Bone marrow (tissue), 2 donors: ENCODE data around the gene PPP2CA.
"Not testable (repeated sequence)": the region's sequence is repeated elsewhere in the genome, so short reads cannot be mapped to it uniquely, and the experiment has no call there.

Experiments used
- DNase-seq, 2 donors: peaks; one replicate each; lab custom pipeline; 2025; lab: John Stamatoyannopoulos, UW

PPP2CA gene

GRCh38 chr5:134225780-134226440 lies at the start of gene PPP2CA:
PPP2CA (minus strand) TSS chr5:134226073; CDS start chr5:134225861, 212 bp downstream.
- DNase-seq: peak; percentile 98 to 99

- no peak for DNase-seq
Observed at GRCh38 chr5:134273642-134274395, 47.9 kb upstream of the PPP2CA start.

- DNase-seq: no peak
Observed at GRCh38 chr5:134271059-134271458, 45.2 kb upstream of the PPP2CA start.

GRCh38 chr5:134268919-134269318 lies 43.0 kb upstream of the PPP2CA start:
- DNase-seq: no peak

GRCh38 chr5:134268019-134268601 lies 42.2 kb upstream of the PPP2CA start:
- no peak for DNase-seq

GRCh38 chr5:134267366-134268018 lies 41.6 kb upstream of the PPP2CA start:
- no peak for DNase-seq

DNA sequence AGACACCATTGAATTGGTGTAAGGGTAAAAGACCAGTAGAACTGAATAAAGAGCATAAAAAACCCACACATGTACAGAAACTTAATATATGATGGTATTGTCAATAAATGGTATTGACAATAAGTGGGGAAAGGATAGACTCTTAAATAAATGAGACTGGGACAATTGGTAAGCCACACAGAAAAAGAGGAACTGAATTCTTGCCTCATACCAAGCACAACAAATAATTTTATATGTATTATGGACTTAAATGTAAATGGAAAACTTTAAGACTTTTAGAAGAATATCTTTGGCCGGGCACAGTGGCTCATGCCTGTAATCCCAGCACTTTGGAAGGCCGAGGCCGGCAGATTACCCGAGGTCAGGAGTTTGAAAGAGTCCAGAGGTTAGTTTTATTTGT lies 37.9 kb upstream of the PPP2CA start:
- no peak for DNase-seq

DNA sequence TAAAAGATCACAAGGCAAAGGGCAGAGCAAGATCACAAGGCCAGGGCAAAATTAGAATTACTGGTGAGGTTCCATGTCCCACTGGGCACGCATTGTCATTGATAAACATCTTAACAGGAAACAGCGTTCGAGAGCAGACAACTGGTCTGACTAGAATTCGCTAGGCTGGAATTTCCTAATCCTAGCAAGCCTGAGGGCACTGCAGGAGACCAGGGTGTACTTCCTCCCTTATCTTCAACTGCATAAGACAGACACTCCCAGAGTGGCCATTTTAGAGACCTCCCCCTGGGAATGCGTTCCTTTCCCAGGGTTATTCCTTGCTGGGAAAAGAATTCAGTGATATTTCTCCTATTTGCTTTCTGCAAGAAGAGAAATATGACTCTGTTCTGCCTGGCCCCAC lies 36.8 kb upstream of the PPP2CA start:
- not testable (repeated sequence) for DNase-seq

GRCh38 chr5:134258896-134259295 lies 33.0 kb upstream of the PPP2CA start:
- DNase-seq: no peak

DNA sequence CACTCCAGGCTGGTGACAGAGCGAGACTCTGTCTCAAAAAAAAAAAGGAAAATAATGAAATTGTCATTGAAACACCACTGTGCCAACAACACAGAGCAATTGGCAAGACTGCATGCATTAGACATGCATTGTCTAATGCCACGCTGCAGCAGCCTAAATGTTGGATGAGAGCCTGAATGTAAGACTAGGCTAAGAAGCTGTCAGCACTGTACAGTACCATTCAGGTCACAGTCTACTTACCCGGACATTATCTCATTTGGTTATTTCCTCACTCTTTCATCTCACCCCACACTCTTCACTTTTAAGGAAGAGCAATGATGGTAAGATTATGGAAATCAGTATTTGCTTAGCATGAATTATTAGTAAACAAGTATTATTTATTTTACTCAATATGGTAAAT lies 31.3 kb upstream of the PPP2CA start:
- no peak for DNase-seq

GRCh38 chr5:134255418-134256150 lies 29.7 kb upstream of the PPP2CA start:
- no peak for DNase-seq

DNA sequence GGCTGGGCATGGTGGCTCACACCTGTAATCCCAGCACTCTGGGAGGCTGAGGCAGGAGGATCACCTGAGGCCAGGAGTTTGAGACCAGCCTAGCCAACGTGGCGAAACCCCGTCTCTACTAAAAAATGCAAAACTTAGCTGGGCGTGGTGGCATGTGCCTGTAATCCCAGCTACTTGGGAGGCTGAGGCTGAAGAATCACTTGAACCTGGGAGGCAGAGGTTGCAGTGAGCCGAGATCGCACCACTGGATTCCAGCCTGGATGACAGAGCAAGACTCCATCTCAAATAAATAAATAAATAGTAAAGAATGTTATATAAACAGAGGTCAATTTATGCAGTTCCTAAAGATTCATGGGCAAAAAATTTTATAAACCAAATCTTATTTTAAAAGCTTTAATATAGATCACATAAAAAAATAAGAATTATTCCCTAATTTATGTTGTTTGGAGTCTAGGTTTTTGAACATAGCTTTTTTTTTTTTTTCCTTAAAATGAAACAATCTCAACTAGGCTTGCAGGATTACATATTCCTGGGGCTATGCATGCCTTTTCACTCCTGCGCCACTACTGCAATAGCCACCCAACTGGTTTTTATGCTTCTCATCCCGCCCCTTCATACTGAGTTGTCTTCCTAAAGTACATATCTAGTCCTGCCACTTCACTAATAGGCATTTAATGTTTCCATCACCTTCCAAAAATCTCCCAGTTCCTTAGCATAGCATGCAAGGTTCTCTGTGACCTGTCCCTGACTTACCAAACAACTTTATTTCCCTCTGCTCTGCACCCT lies 27.7 kb upstream of the PPP2CA start:
- not testable (repeated sequence) for DNase-seq

- no peak for DNase-seq
Observed at GRCh38 chr5:134252671-134253070, 26.8 kb upstream of the PPP2CA start.

DNA sequence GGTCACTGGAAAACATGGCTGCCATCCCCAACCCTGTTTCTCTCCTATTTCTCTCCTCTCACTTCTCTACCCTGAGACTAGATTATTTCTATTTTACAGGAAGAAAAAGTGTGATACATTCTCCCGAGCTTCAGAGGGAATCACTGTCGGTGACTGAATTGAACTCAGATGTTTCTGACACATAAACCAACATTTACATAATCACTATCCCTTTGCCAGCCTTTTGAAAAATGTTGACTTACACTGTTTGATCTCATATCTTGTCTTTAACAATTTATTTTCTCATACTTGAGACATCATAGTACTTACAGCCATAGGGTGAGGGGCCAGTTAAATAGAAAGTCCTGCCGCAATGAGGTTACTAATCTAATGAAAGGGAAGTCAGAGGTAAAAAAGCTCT lies 25.1 kb upstream of the PPP2CA start:
- DNase-seq: no peak

DNA sequence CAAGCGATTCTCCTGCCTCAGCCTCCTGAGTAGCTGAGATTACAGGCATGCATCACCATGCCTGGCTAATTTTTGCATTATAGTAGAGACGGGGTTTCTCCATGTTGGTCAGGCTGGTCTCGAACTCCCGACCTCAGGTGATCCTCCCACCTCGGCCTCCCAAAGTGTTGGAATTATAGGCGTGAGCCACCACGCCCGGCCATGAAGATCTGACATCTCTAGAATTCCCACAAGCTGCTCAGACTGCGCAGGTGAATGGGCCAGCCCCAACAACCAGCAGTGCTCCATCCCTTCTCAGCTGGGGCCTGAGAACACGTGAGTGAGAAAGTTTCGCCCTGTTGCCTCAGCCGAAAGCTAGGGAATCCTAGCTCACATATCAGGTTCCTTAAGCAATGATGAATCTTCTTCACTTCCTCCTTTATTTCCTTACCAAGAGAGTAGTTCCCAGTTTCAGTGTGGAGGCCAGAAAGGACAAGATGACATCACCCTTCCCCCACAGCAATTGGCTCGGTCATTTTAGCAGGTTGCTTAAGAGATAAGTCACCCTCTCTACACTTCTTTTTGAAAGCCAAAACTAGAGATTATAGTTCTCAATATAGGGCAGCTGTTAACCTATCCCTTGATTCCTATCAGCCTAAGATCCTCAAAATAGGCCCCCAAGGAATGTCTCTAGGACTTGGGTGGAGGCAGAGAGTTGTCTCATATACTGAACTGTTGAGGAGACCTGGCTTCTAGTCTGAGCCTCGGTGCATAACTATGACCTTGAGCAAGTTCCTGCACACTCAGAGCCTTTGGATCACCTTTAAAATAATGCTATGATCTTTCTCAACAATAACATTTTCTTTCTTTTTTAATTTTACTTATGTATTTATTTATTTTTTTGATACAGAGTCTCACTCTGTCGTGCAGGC lies 23.9 kb upstream of the PPP2CA start:
- peak; percentile 6 to 41 for DNase-seq

GRCh38 chr5:134248256-134248655 lies 22.4 kb upstream of the PPP2CA start:
- no peak for DNase-seq

- DNase-seq: no peak
Observed at GRCh38 chr5:134247428-134248224, 21.8 kb upstream of the PPP2CA start.

DNA sequence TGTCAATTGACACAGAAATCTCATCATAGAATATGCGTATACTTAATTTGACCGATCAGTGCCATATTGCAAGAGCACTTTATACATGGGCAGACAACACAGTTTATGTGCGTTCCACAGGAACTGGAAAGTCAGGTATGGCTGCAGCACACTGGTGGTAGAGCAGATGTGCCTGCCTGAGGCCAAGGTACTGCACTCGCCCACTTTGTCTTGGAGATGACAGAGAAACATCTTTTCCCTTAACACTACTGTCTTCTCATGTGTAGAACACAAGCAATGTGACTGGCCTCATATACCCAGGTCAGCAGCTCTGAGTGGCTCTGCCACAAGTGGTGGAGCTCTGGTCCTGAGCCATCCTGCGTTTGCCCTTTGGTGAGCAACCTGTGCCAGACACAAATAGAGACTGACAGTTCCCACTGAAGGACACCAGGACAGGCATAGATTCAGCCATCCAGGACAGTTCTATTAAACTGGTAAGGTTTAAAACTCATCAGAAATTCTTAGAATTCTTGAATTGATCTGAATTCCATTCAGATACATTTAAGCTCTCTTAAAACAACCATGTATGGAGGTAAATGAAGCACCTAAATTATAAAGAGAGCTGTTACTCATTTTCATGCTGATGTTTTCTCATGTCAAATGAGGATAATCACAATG lies 21.0 kb upstream of the PPP2CA start:
- no peak for DNase-seq

DNA sequence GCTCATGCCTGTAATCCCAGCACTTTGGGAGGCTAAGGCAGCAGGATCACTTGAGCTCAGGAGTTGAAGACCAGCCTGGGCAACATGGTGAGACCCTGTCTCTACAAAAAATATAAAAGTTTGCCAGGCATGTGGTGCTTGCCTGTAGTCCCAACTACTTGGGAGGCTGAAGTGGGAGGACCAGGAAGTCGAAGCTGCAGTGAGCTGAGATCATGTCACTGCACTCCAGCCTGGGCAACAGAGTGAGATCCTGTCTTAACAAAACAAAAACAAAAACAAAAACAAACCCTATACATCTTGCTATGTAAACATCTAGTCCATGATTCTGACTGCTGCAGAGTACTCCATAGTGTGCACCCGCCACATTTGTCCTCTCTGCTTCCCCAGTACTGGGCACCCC lies 19.8 kb upstream of the PPP2CA start:
- DNase-seq: no peak
